HG03280 (cell line): ENCODE measurements around the gene MYMK.

Experiments
- ATAC-seq: cut with Tn5 transposase; IDR thresholded peaks from one replicate; pipeline ENCODE4 v1.9.1; 2021; ENCODE audit warnings: mild to moderate bottlenecking, moderate library complexity; ENCODE audit not compliant: unreplicated experiment

Gene MYMK

GRCh38 chr9:133470427-133470924 is 54.3 kb downstream of the MYMK start:
- no peak for ATAC-seq

DNA sequence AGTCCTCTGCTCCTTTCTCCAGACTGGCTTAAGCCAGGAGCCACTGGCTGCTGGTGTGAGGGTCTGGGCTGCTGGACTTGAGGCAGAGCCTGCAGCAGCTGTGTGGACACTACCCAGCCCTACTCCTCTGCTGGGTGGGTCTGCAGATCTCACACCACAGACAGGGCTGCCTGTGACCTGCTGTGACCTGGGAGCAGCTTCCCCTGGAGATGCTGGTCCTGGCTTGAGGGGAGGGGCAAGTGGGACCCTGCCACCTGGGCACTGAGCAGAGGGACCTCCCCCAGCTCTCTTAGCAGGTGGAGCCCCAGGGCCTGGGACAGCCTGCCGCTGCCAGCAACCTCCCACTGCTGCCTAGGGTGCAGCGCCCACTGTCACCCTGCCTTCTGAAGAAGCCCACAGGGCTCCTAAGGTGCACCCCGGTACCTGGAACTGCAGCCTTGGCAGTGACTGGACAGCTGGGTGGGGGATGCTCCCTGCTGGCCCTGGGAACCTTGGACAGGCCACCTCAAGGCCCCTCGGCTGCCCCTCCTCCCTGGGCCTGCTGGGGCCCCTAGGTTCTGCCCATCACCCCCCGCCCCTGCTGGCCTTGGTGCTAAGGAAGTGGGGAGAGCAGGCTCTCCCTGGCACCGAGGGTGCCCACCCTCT is 55.9 kb downstream of the MYMK start:
- ATAC-seq: no peak

GRCh38 chr9:133468374-133468773 is 56.4 kb downstream of the MYMK start:
- ATAC-seq: no peak

GRCh38 chr9:133467101-133467500 is 57.7 kb downstream of the MYMK start:
- ATAC-seq: no peak

- ATAC-seq: no peak
Observed at GRCh38 chr9:133465984-133466383, 58.8 kb downstream of the MYMK start.

DNA sequence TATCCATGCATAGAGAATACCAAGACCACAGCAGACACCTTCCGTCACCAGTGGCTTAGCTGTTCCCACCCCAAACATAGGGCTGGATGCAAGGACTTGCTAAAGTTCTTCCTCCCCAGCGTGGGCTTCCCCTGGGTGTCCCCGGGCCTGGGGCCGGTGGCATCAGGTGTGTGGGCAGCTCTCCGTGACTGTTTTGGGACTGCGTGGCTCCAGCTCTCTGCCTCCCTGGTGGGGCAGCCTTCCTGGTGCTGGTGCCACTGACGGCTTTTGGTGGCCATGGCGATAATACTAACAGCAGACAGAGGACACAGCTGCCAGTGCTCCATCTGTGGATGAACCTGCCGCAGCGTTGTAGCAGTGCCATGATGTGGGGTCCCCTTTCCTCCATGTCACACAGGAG is 60.1 kb downstream of the MYMK start:
- ATAC-seq: no peak
